ENCODE measurements around the gene RTCA. TPM values are rescaled to one million over a fixed set of nuclear protein-coding genes. Genes with fewer than 3 reads are reported as not detected.

RTCA gene
- total and polyA plus RNA-seq, 2 experiments from 2014 or later, result 37.2 to 38.9 TPM

DNA sequence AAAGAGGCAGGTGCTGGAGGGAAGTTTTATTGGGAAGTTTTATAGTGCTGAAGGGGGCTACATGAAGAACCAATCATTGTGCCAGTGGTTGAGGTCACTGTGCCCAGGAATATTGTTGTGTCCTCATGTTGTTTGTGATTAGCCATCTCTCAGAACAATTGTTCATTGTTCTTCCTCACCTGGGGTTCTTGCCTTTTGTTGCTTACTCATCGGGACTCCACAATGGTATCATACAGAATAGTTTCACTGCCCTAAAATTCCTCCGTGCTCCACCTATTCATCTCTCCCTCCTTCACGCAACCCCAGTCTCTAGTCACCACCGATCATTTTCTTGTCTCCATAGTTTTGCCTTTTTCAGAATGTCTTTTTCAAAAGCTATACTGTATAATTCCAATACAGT is 47.4 kb downstream of the RTCA start:
- no peak overlapping the region for H3K4me3 ChIP-seq
- WGBS (ENCODE audit: low lambda C conversion rate, missing lambda C conversion rate), result 57% methylated on average over 4 of the region's 4 CpGs
- no peaks in the 10 kb centered on the region for H3K79me2 ChIP-seq
- no peak overlapping the region for H3K4me2 ChIP-seq
- no peaks in the 10 kb centered on the region for H3K27me3 ChIP-seq
- no peak overlapping the region for H2AFZ ChIP-seq
- H3K27ac ChIP-seq, result no peak overlapping the region
- DNase-seq (ENCODE audit: low spot score), result no peak
- H3K9me2 ChIP-seq (replicated peaks; ENCODE audit: insufficient read depth), result no peaks in the 10 kb centered on the region
- H3K4me1 ChIP-seq (ENCODE audit: insufficient read depth), result no peaks in the 10 kb centered on the region
- H3K9me3 ChIP-seq (ENCODE audit: low read depth), result no peaks in the 10 kb centered on the region
- H4K20me1 ChIP-seq (ENCODE audit: insufficient read depth, poor library complexity, severe bottlenecking), result no peaks in the 10 kb centered on the region
- TF ChIP-seq EZH2phosphoT487 (IDR thresholded peaks at IDR 0.05; ENCODE audit: low read depth, severe bottlenecking, unreplicated experiment), result no peak
- TF ChIP-seq, protein P1, sequence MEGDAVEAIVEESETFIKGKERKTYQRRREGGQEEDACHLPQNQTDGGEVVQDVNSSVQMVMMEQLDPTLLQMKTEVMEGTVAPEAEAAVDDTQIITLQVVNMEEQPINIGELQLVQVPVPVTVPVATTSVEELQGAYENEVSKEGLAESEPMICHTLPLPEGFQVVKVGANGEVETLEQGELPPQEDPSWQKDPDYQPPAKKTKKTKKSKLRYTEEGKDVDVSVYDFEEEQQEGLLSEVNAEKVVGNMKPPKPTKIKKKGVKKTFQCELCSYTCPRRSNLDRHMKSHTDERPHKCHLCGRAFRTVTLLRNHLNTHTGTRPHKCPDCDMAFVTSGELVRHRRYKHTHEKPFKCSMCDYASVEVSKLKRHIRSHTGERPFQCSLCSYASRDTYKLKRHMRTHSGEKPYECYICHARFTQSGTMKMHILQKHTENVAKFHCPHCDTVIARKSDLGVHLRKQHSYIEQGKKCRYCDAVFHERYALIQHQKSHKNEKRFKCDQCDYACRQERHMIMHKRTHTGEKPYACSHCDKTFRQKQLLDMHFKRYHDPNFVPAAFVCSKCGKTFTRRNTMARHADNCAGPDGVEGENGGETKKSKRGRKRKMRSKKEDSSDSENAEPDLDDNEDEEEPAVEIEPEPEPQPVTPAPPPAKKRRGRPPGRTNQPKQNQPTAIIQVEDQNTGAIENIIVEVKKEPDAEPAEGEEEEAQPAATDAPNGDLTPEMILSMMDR (IDR thresholded peaks at IDR 0.05; ENCODE audit: poor library complexity), result no peak
- no peak for TF ChIP-seq EZH2 (IDR thresholded peaks at IDR 0.05; ENCODE audit: borderline replicate concordance)
- no peaks in the 10 kb centered on the region for H3K36me3 ChIP-seq (replicated peaks; ENCODE audit: insufficient read depth, low read depth)

DNA sequence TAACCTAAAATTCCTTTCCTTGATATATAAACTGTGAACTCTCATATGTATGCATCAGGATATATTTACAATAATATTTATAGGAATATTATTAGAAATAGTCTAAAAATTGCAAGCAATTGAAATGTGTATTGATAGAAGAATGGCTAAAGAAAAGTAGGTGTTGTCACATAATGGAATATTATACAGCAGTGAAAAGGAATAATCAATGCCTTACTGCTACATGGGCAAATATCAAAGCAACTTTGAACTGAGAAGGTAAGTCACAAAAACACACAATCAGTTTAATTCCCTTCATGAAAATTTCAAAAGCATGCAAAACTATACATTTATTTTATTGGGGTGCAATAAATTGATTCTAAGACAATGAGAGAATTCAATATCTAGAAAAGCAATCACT is 50.6 kb downstream of the RTCA start:
- H3K36me3 ChIP-seq (replicated peaks; ENCODE audit: insufficient read depth, low read depth), result no peaks in the 10 kb centered on the region
- no peak overlapping the region for H3K4me2 ChIP-seq
- H3K27me3 ChIP-seq, result no peaks in the 10 kb centered on the region
- H2AFZ ChIP-seq, result no peak overlapping the region
- no peak for DNase-seq (ENCODE audit: low spot score)
- no peak for TF ChIP-seq EZH2 (IDR thresholded peaks at IDR 0.05; ENCODE audit: borderline replicate concordance)
- TF ChIP-seq EZH2phosphoT487 (IDR thresholded peaks at IDR 0.05; ENCODE audit: low read depth, severe bottlenecking, unreplicated experiment), result no peak
- TF ChIP-seq, protein P1 (IDR thresholded peaks at IDR 0.05; ENCODE audit: poor library complexity), result no peak
- H3K4me3 ChIP-seq, result no peak overlapping the region
- H3K9me3 ChIP-seq (ENCODE audit: low read depth), result no peaks in the 10 kb centered on the region
- H3K79me2 ChIP-seq, result no peaks in the 10 kb centered on the region
- H3K9me2 ChIP-seq (replicated peaks; ENCODE audit: insufficient read depth), result no peaks in the 10 kb centered on the region
- no peaks in the 10 kb centered on the region for H4K20me1 ChIP-seq (ENCODE audit: insufficient read depth, poor library complexity, severe bottlenecking)
- H3K4me1 ChIP-seq (ENCODE audit: insufficient read depth), result peaks cover 4% of the 10 kb centered on the region
- no peak overlapping the region for H3K27ac ChIP-seq

DNA sequence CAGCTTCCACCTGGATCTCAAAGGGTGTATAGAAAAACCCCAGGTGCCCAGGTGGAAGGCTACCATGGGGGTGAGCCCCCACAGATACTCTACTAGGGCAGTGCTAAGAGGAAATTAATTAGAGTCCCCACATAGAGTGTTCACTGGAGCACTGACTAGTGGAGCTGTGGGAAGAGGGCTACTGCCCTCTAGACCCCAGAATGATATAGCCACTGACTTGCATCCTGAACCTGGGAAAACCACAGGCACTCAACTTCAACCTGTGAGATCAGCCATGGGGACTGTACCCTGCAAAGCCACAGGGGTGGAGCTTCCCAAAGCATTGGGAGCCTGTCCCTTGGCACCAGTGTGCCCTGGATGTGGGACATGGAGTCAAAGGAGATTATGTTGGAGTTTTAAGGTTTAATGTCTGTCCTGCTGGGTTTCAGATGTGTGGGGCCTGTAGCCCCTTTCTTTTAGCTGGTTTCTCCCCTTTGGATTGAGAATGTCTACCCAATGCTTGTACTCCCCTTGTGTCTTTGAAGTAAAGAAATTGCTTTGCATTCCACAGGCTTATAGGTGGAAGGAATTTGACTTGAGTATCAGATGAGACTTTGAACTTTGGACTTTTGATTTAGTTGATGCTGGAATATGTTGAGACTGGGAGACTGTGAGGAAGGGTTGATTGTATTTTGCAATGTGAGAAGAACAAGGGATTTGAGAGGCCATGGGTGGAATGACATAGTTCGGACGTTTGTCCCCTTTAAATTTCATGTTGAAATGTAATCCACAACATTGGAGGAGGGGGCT is 54.5 kb downstream of the RTCA start:
- Histone ChIP-seq H2AFZ (no peak overlapping the region), H3K79me2 (no peaks in the 10 kb centered on the region), H3K9me2 (replicated peaks; ENCODE audit: insufficient read depth) (no peaks in the 10 kb centered on the region), H3K4me2 (peak overlapping the region; percentile 36), H4K20me1 (ENCODE audit: insufficient read depth, poor library complexity, severe bottlenecking) (no peaks in the 10 kb centered on the region), H3K27me3 (no peaks in the 10 kb centered on the region), H3K9me3 (ENCODE audit: low read depth) (no peaks in the 10 kb centered on the region), H3K4me1 (ENCODE audit: insufficient read depth) (peaks cover 18% of the 10 kb centered on the region), H3K27ac (peak overlapping the region; percentile 78), H3K4me3 (no peak overlapping the region), H3K36me3 (replicated peaks; ENCODE audit: insufficient read depth, low read depth) (no peaks in the 10 kb centered on the region)
- DNase-seq (ENCODE audit: low spot score), result peak; percentile 29
- TF ChIP-seq, protein P1 (IDR thresholded peaks at IDR 0.05; ENCODE audit: poor library complexity), result no peak
- TF ChIP-seq EZH2 (IDR thresholded peaks at IDR 0.05; ENCODE audit: borderline replicate concordance) (no peak), EZH2phosphoT487 (IDR thresholded peaks at IDR 0.05; ENCODE audit: low read depth, severe bottlenecking, unreplicated experiment) (no peak)
- 71% methylated on average over 2 of the region's 2 CpGs for WGBS (ENCODE audit: low lambda C conversion rate, missing lambda C conversion rate)
